ENCODE data around the gene PPP2CA.

DNA sequence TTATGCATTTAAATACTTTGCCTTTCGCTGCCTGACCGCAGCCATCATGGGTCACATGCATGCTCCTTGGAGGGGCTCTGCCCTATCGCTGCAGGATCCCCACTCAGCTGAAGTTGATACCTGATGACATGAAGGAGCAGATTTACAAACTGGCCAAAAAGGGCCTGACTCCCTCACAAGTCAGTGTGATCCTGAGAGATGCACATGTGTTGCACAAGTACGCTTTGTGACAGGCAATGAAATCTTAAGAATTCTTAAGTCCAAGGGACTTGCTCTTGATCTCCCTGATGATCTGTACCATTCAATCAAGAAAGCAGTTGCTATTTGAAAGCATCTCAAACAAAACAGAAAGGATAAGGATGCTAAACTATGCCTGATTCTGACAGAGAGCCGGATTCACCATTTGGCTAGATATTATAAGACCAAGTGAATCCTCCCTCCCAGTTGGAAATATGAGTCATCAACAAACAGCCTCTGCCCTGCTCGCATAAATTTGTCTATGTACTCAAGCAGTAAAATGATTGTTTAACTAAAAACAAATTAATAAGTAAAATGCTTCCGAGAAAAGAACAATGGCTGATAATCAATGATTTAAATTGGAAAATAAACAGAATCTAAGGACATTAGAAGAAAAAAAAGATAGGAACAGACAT is 41.6 kb upstream of the PPP2CA start:
- TF ChIP-seq, protein P1, sequence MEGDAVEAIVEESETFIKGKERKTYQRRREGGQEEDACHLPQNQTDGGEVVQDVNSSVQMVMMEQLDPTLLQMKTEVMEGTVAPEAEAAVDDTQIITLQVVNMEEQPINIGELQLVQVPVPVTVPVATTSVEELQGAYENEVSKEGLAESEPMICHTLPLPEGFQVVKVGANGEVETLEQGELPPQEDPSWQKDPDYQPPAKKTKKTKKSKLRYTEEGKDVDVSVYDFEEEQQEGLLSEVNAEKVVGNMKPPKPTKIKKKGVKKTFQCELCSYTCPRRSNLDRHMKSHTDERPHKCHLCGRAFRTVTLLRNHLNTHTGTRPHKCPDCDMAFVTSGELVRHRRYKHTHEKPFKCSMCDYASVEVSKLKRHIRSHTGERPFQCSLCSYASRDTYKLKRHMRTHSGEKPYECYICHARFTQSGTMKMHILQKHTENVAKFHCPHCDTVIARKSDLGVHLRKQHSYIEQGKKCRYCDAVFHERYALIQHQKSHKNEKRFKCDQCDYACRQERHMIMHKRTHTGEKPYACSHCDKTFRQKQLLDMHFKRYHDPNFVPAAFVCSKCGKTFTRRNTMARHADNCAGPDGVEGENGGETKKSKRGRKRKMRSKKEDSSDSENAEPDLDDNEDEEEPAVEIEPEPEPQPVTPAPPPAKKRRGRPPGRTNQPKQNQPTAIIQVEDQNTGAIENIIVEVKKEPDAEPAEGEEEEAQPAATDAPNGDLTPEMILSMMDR (IDR thresholded peaks at IDR 0.05): no peak
- no peak for TF ChIP-seq POLR2AphosphoS5 (IDR thresholded peaks at IDR 0.05)

Measured in prostate gland (tissue), 2 donors.